Lower leg skin (tissue), 4 donors: ENCODE measurements around the gene SLC27A6. TPM values are rescaled to one million over a fixed set of nuclear protein-coding genes. Genes with fewer than 3 reads are reported as not detected.

Experiments
- DNase-seq, 2 donors: peaks; one replicate each; pipeline ENCODE4 v3.0.0-alpha.2; 2019; ENCODE audit warnings: low spot score in 2 of 2
- H3K4me3 ChIP-seq: fragments of 200-600 bp; sonication (generic); 2 replicates; pipeline ENCODE4 v1.5.1; 2017; ENCODE audit warnings: mild to moderate bottlenecking, low read depth; ENCODE audit not compliant: poor library complexity, severe bottlenecking
- POLR2A ChIP-seq, 2 donors: fragments of 450-650 bp; IDR thresholded peaks; one replicate each; pipeline ENCODE4 v1.6.1; 2016 to 2017; ENCODE audit warnings: antibody characterized with exemption in 2 of 2, mild to moderate bottlenecking in 1 of 2, moderate library complexity in 1 of 2
- WGBS, 2 donors: methylation state at CpG; one replicate each; pipeline ENCODE4 v1.1.5; 2018; 5-methylcytosine and 5-hydroxymethylcytosine counted together
- intact Hi-C: fragments of 100-400 bp; cut with DNase I; formaldehyde crosslinking; loops from one replicate; pipeline ENCODE4 v1.15.0; 2023; ENCODE audit warnings: low total_unique reads
- total RNA-seq, 4 donors: library from RNA; depleted of rRNA; stranded (reverse); fragments of >200 nt; gene quantifications; one replicate each; pipeline ENCODE4 v1.1.0, GENCODE V29; 2016
- TF ChIP-seq, protein P1 (sequence below), 3 donors: fragments of 450-650 bp; IDR thresholded peaks; one replicate each; pipeline ENCODE4 v1.5.1; 2016; ENCODE audit warnings: antibody characterized with exemption in 3 of 3, mild to moderate bottlenecking in 3 of 3, moderate library complexity in 2 of 3

Gene SLC27A6
- total RNA-seq, 4 donors from 2014 or later, result 0.38 to 2.5 (median 0.65) TPM

DNA sequence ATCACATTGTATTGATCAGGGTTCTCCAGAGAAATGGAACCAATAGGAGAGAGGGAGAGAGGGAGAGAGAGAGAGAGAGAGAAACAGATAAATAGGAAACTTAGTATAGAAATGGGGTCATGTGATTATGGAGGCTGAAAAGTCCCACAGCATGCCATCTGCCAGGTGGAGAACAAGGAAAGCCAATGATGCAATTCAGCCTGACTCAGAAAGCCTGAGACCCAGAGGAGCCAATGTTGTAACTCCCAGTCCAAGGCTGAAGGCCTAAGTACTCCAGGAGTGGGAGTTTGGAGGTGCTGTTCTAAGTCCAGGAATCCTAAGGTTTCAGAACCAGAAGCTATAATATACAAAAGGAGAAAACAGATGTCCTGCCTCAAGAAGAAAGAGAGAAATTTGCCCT, 80.9 kb downstream of the SLC27A6 start:
- intact Hi-C loops, result no loop called here
- TF ChIP-seq, protein P1, sequence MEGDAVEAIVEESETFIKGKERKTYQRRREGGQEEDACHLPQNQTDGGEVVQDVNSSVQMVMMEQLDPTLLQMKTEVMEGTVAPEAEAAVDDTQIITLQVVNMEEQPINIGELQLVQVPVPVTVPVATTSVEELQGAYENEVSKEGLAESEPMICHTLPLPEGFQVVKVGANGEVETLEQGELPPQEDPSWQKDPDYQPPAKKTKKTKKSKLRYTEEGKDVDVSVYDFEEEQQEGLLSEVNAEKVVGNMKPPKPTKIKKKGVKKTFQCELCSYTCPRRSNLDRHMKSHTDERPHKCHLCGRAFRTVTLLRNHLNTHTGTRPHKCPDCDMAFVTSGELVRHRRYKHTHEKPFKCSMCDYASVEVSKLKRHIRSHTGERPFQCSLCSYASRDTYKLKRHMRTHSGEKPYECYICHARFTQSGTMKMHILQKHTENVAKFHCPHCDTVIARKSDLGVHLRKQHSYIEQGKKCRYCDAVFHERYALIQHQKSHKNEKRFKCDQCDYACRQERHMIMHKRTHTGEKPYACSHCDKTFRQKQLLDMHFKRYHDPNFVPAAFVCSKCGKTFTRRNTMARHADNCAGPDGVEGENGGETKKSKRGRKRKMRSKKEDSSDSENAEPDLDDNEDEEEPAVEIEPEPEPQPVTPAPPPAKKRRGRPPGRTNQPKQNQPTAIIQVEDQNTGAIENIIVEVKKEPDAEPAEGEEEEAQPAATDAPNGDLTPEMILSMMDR (IDR thresholded peaks at IDR 0.05), result no peak
- TF ChIP-seq POLR2A (IDR thresholded peaks at IDR 0.05), result no peak
- DNase-seq, result no peak
- H3K4me3 ChIP-seq, result no peak overlapping the region

DNA sequence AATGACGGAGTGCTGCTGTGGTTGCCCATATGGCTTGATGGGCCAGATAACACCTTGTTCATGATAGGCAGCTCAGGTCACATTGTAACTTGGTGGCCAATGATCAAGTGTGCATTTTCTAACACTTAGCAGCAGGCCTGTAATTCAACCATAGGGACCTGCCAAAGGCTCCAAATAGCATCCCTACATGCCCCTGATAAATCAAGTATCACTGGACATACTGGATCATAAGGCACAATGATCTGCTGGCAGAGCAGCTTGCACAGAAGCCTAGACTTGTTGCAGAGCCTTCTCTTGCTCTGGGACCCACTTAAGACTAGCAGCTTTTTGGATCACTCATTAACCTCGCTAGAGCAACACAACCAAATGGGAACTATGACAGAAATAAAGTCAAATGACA, 83.2 kb downstream of the SLC27A6 start:
- intact Hi-C loops, result no loop called here
- no peak overlapping the region for H3K4me3 ChIP-seq
- no peak for TF ChIP-seq POLR2A (IDR thresholded peaks at IDR 0.05)
- TF ChIP-seq, protein P1 (IDR thresholded peaks at IDR 0.05), result no peak
- DNase-seq, result no peak
- WGBS, 2 donors, result 47 to 71% methylated on average over 2 of the region's 2 CpGs

DNA sequence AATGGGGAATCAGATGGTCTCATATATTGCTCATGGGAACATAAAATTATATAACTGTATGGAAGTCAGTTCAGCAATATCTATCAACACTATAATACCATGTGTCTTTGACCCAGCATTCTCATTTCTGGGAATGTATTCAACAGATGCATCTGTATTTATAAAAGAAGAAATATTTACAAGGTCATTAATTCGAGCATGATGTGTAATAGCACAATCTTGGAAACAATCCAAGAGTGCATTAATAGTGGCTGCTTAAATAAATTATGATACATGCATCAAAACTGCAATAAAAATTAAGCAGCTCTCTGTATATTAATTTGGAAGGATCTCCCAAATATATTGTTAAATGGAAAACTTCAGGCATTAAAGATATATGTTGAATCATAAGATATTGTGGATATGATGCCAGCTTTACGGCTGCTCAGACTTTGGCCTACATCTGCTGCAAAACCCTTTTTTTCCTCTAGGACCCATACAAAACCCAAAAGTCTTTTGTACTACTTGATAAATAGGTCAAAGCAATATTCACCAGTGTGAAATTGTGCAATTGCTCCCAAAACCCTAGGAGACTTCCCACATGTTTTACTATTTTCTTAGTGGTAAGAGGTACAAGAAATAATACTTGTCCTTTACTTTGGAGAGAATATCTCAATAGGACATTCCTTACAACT, 84.0 kb downstream of the SLC27A6 start:
- TF ChIP-seq, protein P1 (IDR thresholded peaks at IDR 0.05), result no peak
- no peak for TF ChIP-seq POLR2A (IDR thresholded peaks at IDR 0.05)
- no peak overlapping the region for H3K4me3 ChIP-seq
- 46% methylated on average over 2 of the region's 2 CpGs for WGBS, 2 donors
- intact Hi-C loops, result no loop called here
- no peak for DNase-seq

DNA sequence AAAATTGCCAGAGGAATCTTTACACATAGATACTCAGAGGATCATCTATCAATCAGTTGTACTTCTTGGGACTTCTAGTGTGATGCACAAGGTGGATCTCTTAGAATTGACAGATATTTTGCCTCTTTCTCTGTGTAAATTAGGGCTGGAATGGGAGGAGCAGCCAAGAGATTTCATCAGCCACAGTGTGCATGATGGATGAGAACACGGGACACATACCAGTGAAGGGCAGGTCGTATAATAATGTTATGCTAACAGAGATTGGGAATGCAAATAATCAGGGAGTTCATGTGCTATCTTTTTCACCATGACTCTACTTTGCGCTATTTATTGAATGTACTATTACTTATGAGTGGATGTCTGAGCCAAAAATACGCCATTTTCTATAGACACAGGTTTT, 86.0 kb downstream of the SLC27A6 start:
- no peak overlapping the region for H3K4me3 ChIP-seq
- intact Hi-C loops, result no loop called here
- TF ChIP-seq, protein P1 (IDR thresholded peaks at IDR 0.05), result no peak
- 29 to 41% methylated on average over 4 of the region's 4 CpGs for WGBS, 2 donors
- DNase-seq, result no peak

DNA sequence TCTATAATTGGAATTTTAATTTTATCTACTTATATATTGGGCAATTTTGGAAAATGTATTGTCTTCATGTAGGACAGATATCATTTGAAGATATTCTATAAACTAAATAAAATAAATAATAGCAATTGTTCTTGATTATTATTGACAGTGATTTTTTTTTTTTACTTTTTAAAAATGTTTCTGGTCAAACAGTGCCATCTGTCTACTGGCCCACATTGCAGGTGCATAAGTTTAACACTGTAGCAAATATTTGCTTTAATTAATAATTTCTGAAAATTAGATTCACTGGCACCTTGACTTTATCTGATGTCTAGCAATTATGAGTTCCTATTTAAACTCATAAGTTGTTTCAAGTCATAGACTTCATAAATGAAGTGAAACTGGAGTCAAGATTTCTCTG, 88.2 kb downstream of the SLC27A6 start:
- DNase-seq, result no peak
- no peak overlapping the region for H3K4me3 ChIP-seq
- intact Hi-C loops, result no loop called here

More for the DNA sequence above, 88.2 kb downstream of the SLC27A6 start:
- TF ChIP-seq, protein P1 (IDR thresholded peaks at IDR 0.05), result no peak
- no peak for TF ChIP-seq POLR2A (IDR thresholded peaks at IDR 0.05)
